Spleen (tissue), 11 donors: Measurements from ENCODE around the gene GPR78. TPM values are rescaled to one million over a fixed set of nuclear protein-coding genes. Genes with fewer than 3 reads are reported as not detected.
A peak's percentile ranks its signal among the peaks of the same experiment; 100 is the strongest.

Source experiments
- DNase-seq: peaks from one replicate; pipeline ENCODE4 v3.0.0-alpha.2; 2020
- H3K27ac ChIP-seq, 8 donors: fragments of 200-600 bp; sonication (generic) in 7 of 8; 1 replicate in 4 of 8; 2 replicates in 4 of 8; pipeline versions ENCODE4 v1.5.0 to v1.8.0; 2016 to 2021; ENCODE audit warnings: inconsistent platforms in 4 of 8, mild to moderate bottlenecking in 4 of 8, moderate library complexity in 1 of 8
- H3K27me3 ChIP-seq, 7 donors: fragments of 200-600 bp; sonication (generic) in 6 of 7; replicated peaks in 1 of 7; 1 replicate in 4 of 7; 2 replicates in 3 of 7; pipeline versions ENCODE4 v1.5.0 to v1.8.0; 2016 to 2021; ENCODE audit warnings: inconsistent platforms in 3 of 7, mild to moderate bottlenecking in 1 of 7
- H3K36me3 ChIP-seq, 6 donors: fragments of 200-600 bp; sonication (generic) in 5 of 6; 1 replicate in 4 of 6; 2 replicates in 2 of 6; pipeline versions ENCODE4 v1.5.0 to v1.8.0; 2016 to 2021; ENCODE audit warnings: inconsistent platforms in 2 of 6
- H3K4me1 ChIP-seq, 6 donors: fragments of 200-600 bp; sonication (generic) in 5 of 6; 1 replicate in 3 of 6; 2 replicates in 3 of 6; pipeline versions ENCODE4 v1.5.0 to v1.8.0; 2016 to 2021; ENCODE audit warnings: inconsistent platforms in 3 of 6
- H3K4me3 ChIP-seq, 8 donors: fragments of 200-600 bp; sonication (generic) in 7 of 8; 1 replicate in 4 of 8; 2 replicates in 4 of 8; pipeline versions ENCODE4 v1.5.0 to v1.8.0; 2016 to 2021; ENCODE audit warnings: inconsistent platforms in 4 of 8, mild to moderate bottlenecking in 4 of 8, moderate library complexity in 2 of 8
- H3K9me3 ChIP-seq, 8 donors: fragments of 200-600 bp; sonication (generic) in 7 of 8; 1 replicate in 4 of 8; 2 replicates in 4 of 8; pipeline versions ENCODE4 v1.5.0 to v1.8.0; 2016 to 2021; ENCODE audit warnings: inconsistent platforms in 4 of 8
- POLR2A ChIP-seq, 3 donors: fragments of 450-650 bp; IDR thresholded peaks; one replicate each; pipeline ENCODE4 v1.5.1; 2017; ENCODE audit warnings: antibody characterized with exemption in 3 of 3, mild to moderate bottlenecking in 1 of 3
- POLR2AphosphoS5 ChIP-seq, 3 donors: sonication (generic); formaldehyde crosslinking; IDR thresholded peaks; one replicate each; pipeline ENCODE4 v1.5.1; 2017; ENCODE audit warnings: antibody characterized with exemption in 3 of 3
- WGBS, 5 donors: extraction: QIAGEN DNeasy Blood & Tissue Kit in 3 of 5; methylation state at CpG; one replicate each; pipeline versions ENCODE4 v1.1.5 to v1.1.7; 2013 to 2018; 5-methylcytosine and 5-hydroxymethylcytosine counted together
- intact Hi-C: fragments of 100-400 bp; cut with DNase I; formaldehyde crosslinking; loops from one replicate; pipeline ENCODE4 v1.15.0; 2023; ENCODE audit warnings: low total_unique reads
- polyA plus RNA-seq, 3 donors: library from polyadenylated mRNA; stranded (reverse); fragments of 200-250 nt; gene quantifications; one replicate each; pipeline ENCODE4 v1.2.1, GENCODE V29; 2013
- total RNA-seq, 7 donors: library from RNA; depleted of rRNA in 3 of 7; stranded (reverse); fragments of >200 nt in 3 of 7; fragmentation: NEBNext Ultra II Directional in 4 of 7; extraction: Animal tissue kit (Norgen Biotek cat#: 25700) in 4 of 7; gene quantifications; one replicate each; pipeline versions ENCODE4 v1.1.0 to v1.2.1, GENCODE V29; 2016 to 2021
- TF ChIP-seq, protein P1 (sequence below), 11 experiments: fragments of 200-600 bp in 7 of 11; fragments of 450-650 bp in 4 of 11; sonication (generic) in 4 of 11; IDR thresholded peaks in 8 of 11; conservative IDR thresholded peaks in 3 of 11; 1 replicate in 7 of 11; 2 replicates in 4 of 11; pipeline versions ENCODE4 v1.4.0 to v1.8.0; 2016 to 2021; ENCODE audit warnings: antibody characterized with exemption in 11 of 11, inconsistent platforms in 4 of 11, mild to moderate bottlenecking in 1 of 11
- donor health status: healthy with polysubstance abuse.
- donor health status: DM: no; HTN: no; CAD: no; lungs with moderate emphysema.
- donor health status: DM: no; HTN: no; CAD: no.
- donor health status: Bipolar disorder and iron deficiency.
- donor health status: healthy.
- donor health status: DM: no; HTN: no; CAD: no.
- donor health status: DM: yes; HTN: yes; CAD: no.

GPR78 gene
- total and polyA plus RNA-seq, 10 donors, result 0.07 to 1.5 (median 0.12) TPM; not detected in 5

DNA sequence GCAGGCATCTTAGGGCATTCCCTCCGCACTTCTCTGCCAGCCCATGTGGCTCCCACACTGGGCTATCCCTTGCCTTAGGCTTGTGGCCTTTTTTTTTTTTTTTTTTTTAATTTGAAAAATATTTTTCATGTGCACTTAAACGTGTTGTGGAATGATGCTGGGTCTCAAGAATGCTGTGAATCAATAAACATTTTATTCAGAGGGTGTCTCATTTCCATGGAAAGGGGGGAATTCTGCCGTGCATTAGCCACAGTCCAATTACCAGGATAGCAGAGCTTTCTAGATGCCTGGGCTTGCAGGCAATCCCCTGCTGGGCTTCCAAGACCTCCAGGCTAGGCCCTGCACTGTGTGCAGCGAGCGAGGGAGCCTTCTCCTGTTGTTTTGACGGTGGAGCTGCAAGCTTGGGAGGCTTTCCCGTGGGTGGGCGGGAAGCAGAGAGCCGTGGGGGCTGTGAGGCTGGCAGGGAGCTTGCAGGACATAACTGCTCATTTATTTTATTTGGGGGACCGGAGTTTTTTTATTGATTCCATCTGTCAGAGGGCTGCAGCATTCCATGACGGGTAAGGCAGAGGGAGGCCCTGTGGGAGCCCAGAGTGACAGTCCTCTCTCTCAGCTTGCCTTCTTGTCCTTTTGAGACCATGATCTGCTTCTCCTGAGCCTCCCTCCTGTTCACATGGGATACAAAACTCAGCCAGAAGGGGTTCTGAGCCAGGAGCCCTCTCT lies 9.8 kb downstream of the GPR78 start:
- peak; percentile 63 for DNase-seq
- TF ChIP-seq POLR2A (IDR thresholded peaks at IDR 0.05) (no peak), POLR2AphosphoS5 (IDR thresholded peaks at IDR 0.05) (no peak)
- TF ChIP-seq, protein P1, sequence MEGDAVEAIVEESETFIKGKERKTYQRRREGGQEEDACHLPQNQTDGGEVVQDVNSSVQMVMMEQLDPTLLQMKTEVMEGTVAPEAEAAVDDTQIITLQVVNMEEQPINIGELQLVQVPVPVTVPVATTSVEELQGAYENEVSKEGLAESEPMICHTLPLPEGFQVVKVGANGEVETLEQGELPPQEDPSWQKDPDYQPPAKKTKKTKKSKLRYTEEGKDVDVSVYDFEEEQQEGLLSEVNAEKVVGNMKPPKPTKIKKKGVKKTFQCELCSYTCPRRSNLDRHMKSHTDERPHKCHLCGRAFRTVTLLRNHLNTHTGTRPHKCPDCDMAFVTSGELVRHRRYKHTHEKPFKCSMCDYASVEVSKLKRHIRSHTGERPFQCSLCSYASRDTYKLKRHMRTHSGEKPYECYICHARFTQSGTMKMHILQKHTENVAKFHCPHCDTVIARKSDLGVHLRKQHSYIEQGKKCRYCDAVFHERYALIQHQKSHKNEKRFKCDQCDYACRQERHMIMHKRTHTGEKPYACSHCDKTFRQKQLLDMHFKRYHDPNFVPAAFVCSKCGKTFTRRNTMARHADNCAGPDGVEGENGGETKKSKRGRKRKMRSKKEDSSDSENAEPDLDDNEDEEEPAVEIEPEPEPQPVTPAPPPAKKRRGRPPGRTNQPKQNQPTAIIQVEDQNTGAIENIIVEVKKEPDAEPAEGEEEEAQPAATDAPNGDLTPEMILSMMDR (IDR thresholded peaks at IDR 0.05 in 8 of 11, conservative IDR thresholded peaks at IDR 0.05 in 3 of 11), result no peak
- intact Hi-C loops, result loop anchor here (5.0 kb wide), 1 partner anchor 123 kb away; no protein-coding TSS in a partner anchor
- H3K4me3 ChIP-seq, result no peak overlapping the region
- H3K27ac ChIP-seq, result no peak overlapping the region
- H3K36me3 ChIP-seq, result no peaks in the 10 kb centered on the region
- 46 to 59% (median 57%) methylated on average over 11 of the region's 11 CpGs for WGBS, 5 donors
- no peaks in the 10 kb centered on the region for H3K9me3 ChIP-seq
- H3K27me3 ChIP-seq, result peaks cover 0 to 99% (median 24%) of the 10 kb centered on the region in 7 donors
- peaks cover 0 to 12% (median 2%) of the 10 kb centered on the region in 6 donors for H3K4me1 ChIP-seq

DNA sequence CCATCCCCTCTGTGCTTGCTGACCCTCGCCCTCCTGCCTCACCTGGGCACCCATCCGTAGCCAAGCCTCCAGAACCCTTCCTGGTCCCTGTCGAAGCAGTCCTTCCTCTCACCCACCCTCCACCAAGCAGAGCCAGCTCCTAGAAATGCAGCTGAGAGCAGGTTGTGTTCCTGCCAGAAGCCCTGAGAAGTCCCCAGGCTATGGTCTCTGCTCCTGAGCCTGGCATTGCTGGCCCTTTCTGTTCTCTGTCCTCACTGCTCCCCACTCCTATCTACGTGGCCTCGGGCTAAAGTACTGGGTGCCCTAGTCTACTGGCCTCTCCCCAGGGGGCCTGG lies 10.3 kb downstream of the GPR78 start:
- TF ChIP-seq, protein P1 (IDR thresholded peaks at IDR 0.05 in 8 of 11, conservative IDR thresholded peaks at IDR 0.05 in 3 of 11), result no peak
- TF ChIP-seq POLR2AphosphoS5 (IDR thresholded peaks at IDR 0.05), result no peak
- TF ChIP-seq POLR2A (IDR thresholded peaks at IDR 0.05), result no peak
- intact Hi-C loops, result loop anchor here (5.0 kb wide), 1 partner anchor 123 kb away; no protein-coding TSS in a partner anchor
- H3K9me3 ChIP-seq, result no peaks in the 10 kb centered on the region
- no peak for DNase-seq
- peaks cover 0 to 99% (median 24%) of the 10 kb centered on the region in 7 donors for H3K27me3 ChIP-seq
- H3K27ac ChIP-seq, result no peak overlapping the region
- no peaks in the 10 kb centered on the region for H3K36me3 ChIP-seq
- no peak overlapping the region for H3K4me3 ChIP-seq
- peaks cover 0 to 12% (median 2%) of the 10 kb centered on the region in 6 donors for H3K4me1 ChIP-seq
- 61 to 85% (median 77%) methylated on average over 5 of the region's 5 CpGs for WGBS, 5 donors

DNA sequence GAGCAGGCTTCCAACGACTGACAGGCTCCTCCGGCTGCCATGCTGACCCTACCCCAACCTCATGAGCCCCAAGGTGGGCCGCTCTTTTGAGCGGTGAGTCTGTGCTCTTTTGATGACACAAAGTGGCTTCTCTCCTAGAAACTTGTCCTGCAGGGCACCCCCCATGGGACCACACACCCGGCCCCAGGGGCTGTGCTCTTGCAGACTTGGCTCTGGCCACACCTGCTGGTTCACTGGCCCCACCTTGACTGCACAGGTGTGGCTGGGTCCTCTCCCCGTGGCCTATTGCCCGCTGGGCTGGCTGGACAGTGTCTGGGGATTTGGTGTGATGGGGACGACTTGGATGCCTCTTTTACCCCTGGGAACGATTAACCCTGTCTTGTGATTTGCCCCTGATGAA lies 10.9 kb downstream of the GPR78 start:
- intact Hi-C loops, result loop anchor here (5.0 kb wide), 1 partner anchor 124 kb away; no protein-coding TSS in a partner anchor
- Histone ChIP-seq H3K9me3 (no peaks in the 10 kb centered on the region), H3K36me3 (no peaks in the 10 kb centered on the region), H3K4me1 (peaks cover 0 to 12% (median 2%) of the 10 kb centered on the region in 6 donors), H3K27ac (no peak overlapping the region), H3K4me3 (no peak overlapping the region), H3K27me3 (peaks cover 0 to 97% (median 21%) of the 10 kb centered on the region in 7 donors)
- TF ChIP-seq POLR2A (IDR thresholded peaks at IDR 0.05) (no peak), POLR2AphosphoS5 (IDR thresholded peaks at IDR 0.05) (no peak)
- TF ChIP-seq, protein P1 (IDR thresholded peaks at IDR 0.05 in 8 of 11, conservative IDR thresholded peaks at IDR 0.05 in 3 of 11), result no peak
- 75 to 86% (median 84%) methylated on average over 8 to 9 of the region's 9 CpGs for WGBS, 5 donors
- no peak for DNase-seq

DNA sequence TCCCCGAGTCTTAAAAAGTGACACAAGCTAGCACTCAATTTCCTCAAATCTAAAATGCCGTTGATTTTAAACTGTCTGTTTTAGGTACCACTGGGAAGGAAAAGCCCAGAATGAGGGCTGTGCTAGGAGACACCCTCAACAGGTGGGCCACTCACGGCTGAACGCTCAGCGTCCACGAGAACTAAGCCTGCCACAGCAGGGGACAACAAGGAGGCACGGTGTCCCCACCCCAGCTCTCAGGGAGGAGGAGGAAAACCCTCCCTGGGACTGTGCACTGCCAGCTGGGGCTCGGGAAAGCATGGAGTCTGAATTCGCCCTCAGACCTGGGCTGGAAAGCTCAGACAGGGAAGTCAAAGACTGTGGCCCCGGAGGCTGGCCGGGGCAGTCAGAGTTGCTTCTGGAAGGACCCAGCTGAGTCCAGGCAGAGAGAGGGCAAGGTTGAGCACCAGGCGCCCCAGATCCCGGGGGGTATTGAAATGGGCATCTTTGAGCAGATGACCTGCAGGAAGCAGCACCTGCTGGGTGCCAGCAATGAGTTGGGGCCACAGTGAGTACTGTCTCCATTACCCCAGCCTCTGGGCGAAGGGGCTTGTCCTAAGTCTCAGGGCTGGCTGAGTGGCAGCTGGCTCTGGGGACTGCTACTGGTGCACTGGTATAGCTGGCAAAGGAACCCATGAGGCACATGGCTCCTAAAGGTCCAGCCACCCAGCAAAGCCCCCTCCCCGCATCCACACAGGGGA lies 11.6 kb downstream of the GPR78 start:
- Histone ChIP-seq H3K4me3 (no peak overlapping the region), H3K9me3 (no peaks in the 10 kb centered on the region), H3K4me1 (peaks cover 0 to 12% (median 2%) of the 10 kb centered on the region in 6 donors), H3K27ac (no peak overlapping the region), H3K27me3 (peaks cover 0 to 90% (median 21%) of the 10 kb centered on the region in 7 donors), H3K36me3 (no peaks in the 10 kb centered on the region)
- no peak for DNase-seq
- 61 to 79% (median 65%) methylated on average over 7 to 15 of the region's 15 CpGs for WGBS, 5 donors
- intact Hi-C loops, result loop anchor here (5.0 kb wide), 1 partner anchor 124 kb away; no protein-coding TSS in a partner anchor
- TF ChIP-seq, protein P1 (IDR thresholded peaks at IDR 0.05 in 8 of 11, conservative IDR thresholded peaks at IDR 0.05 in 3 of 11), result no peak
- TF ChIP-seq POLR2A (IDR thresholded peaks at IDR 0.05) (no peak), POLR2AphosphoS5 (IDR thresholded peaks at IDR 0.05) (no peak)
